Right lobe of liver (tissue), 6 donors: ENCODE measurements around the gene CDH7. TPM values are rescaled to one million over a fixed set of nuclear protein-coding genes. Genes with fewer than 3 reads are reported as not detected.

Experiments used
- ATAC-seq, 4 donors: fragments of 200-7000 bp; cut with Tn5 transposase; one replicate each; pipeline ENCODE4 v1.9.1; 2020; ENCODE audit warnings: mild to moderate bottlenecking in 4 of 4, moderate library complexity in 4 of 4
- DNase-seq, 3 donors: peaks; one replicate each; pipeline ENCODE4 v3.0.0-alpha.2; 2020
- H3K27ac ChIP-seq, 3 donors: fragments of 200-600 bp; one replicate each; pipeline ENCODE4 v1.8.0; 2022
- H3K27me3 ChIP-seq, 2 donors: fragments of 200-600 bp; one replicate each; pipeline ENCODE4 v1.8.0; 2022
- H3K36me3 ChIP-seq, 4 donors: fragments of 200-600 bp; sonication (generic) in 1 of 4; one replicate each; pipeline versions ENCODE4 v1.5.1 to v1.8.0; 2017 to 2022; ENCODE audit warnings: control low read depth in 1 of 4
- H3K4me1 ChIP-seq, 4 donors: fragments of 200-600 bp; sonication (generic) in 1 of 4; one replicate each; pipeline versions ENCODE4 v1.5.1 to v1.8.0; 2017 to 2022; ENCODE audit warnings: control low read depth in 1 of 4
- H3K4me3 ChIP-seq, 3 donors: fragments of 200-600 bp; one replicate each; pipeline ENCODE4 v1.8.0; 2022
- H3K9me3 ChIP-seq, 4 donors: fragments of 200-600 bp; sonication (generic) in 1 of 4; one replicate each; pipeline versions ENCODE4 v1.5.1 to v1.8.0; 2017 to 2022; ENCODE audit warnings: control low read depth in 1 of 4
- POLR2A ChIP-seq: fragments of 450-650 bp; IDR thresholded peaks from one replicate; pipeline ENCODE4 v1.6.1; 2017; ENCODE audit warnings: antibody characterized with exemption, mild to moderate bottlenecking
- WGBS: methylation state at CpG from one replicate; pipeline ENCODE4 v1.1.6; 2018; ENCODE audit warnings: low coverage, low lambda C conversion rate; ENCODE audit not compliant: insufficient coverage; ENCODE audit errors: missing lambda C conversion rate; 5-methylcytosine and 5-hydroxymethylcytosine counted together
- intact Hi-C, 2 donors: fragments of 100-400 bp; cut with DNase I; formaldehyde crosslinking; loops; one replicate each; pipeline versions ENCODE4 v1.11.2 to v1.14.1; 2022
- total RNA-seq, 6 experiments: library from RNA; depleted of rRNA in 2 of 6; stranded (reverse); fragments of >200 nt in 2 of 6; fragmentation: NEBNext Ultra II Directional in 3 of 6; extraction: Animal tissue kit (Norgen Biotek cat#: 25700) in 3 of 6; gene quantifications; one replicate each; pipeline versions ENCODE4 v1.1.0 to v1.2.4, GENCODE V29; 2016 to 2023
- TF ChIP-seq, protein P1 (sequence below), 4 donors: fragments of 200-600 bp in 3 of 4; fragments of 450-650 bp in 1 of 4; IDR thresholded peaks; one replicate each; pipeline versions ENCODE4 v1.5.1 to v1.8.0; 2016 to 2022; ENCODE audit warnings: antibody characterized with exemption in 4 of 4, mild to moderate bottlenecking in 2 of 4
- donor health status: DM: no; HTN: yes; CAD: no.
- donor health status: DM: no; HTN: no; CAD: no.
- donor health status: DM: no; HTN: no; CAD: no.
- donor health status: DM: no; HTN: yes; CAD: no.
- donor health status: DM: no; HTN: yes; CAD: no.

The CDH7 gene
- total RNA-seq, 6 experiments from 2014 or later: not detected

DNA sequence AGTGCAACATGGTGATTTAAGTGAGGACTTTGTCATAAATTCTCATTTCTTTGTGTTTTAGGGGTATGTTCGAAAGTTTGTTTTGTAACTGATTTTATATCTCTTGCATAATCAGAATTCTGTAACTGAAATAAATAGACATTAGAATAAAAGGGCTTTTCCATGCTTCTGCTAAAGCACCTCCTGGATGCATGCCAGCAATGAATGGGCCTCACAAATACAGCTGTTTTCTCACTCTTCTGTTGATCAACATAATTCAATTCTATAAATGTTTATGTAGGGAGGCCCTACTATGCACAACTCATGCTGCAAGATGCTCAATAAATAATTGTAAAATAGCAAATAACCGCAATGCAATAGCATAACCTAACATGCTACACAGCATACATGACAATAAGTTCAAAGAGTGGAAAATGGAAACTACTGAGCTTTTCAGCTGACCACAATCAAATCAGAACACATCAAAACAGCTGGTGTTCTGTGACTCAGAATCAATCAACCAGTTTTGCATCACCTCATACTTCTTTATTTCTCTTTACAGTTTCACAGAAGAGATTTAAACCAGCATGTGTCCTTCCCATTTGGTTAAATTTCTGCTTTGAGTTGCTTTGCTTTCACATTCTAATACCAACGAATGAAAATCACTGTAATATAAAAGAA lies 11.0 kb downstream of the CDH7 start:
- intact Hi-C loops: no loop called here
- Histone ChIP-seq H3K27ac (no peak overlapping the region), H3K4me3 (no peak overlapping the region), H3K36me3 (no peaks in the 10 kb centered on the region), H3K9me3 (no peaks in the 10 kb centered on the region), H3K4me1 (no peaks in the 10 kb centered on the region), H3K27me3 (no peaks in the 10 kb centered on the region)
- WGBS: 51% methylated on average over 3 of the region's 3 CpGs
- no peak for DNase-seq
- TF ChIP-seq POLR2A: no peak
- TF ChIP-seq, protein P1, sequence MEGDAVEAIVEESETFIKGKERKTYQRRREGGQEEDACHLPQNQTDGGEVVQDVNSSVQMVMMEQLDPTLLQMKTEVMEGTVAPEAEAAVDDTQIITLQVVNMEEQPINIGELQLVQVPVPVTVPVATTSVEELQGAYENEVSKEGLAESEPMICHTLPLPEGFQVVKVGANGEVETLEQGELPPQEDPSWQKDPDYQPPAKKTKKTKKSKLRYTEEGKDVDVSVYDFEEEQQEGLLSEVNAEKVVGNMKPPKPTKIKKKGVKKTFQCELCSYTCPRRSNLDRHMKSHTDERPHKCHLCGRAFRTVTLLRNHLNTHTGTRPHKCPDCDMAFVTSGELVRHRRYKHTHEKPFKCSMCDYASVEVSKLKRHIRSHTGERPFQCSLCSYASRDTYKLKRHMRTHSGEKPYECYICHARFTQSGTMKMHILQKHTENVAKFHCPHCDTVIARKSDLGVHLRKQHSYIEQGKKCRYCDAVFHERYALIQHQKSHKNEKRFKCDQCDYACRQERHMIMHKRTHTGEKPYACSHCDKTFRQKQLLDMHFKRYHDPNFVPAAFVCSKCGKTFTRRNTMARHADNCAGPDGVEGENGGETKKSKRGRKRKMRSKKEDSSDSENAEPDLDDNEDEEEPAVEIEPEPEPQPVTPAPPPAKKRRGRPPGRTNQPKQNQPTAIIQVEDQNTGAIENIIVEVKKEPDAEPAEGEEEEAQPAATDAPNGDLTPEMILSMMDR (IDR thresholded peaks at IDR 0.05): no peak
- no peak for ATAC-seq

DNA sequence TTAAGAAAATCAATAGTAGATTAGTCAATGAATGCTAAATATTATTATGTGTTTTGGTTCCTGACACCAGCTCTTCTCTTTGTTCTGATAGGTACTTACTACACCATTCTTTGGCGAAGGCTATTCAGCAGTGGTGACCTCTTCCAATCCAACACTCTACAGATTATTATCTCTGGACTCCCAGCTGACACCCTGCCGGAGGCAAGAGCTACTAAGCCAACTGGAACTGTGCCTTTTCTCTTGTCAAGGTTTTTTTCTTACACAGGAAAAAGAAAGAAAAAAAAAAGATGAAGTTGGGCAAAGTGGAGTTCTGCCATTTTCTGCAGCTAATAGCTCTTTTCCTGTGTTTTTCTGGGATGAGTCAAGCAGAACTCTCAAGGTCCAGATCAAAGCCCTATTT lies 11.7 kb downstream of the CDH7 start:
- 42% methylated on average over 2 of the region's 2 CpGs for WGBS
- DNase-seq (no peak), ATAC-seq (no peak)
- no peaks in the 10 kb centered on the region for H3K36me3 ChIP-seq
- H3K4me3 ChIP-seq: no peak overlapping the region
- TF ChIP-seq, protein P1 (IDR thresholded peaks at IDR 0.05): no peak
- no peak for TF ChIP-seq POLR2A
- intact Hi-C loops: no loop called here
- H3K4me1 ChIP-seq: no peaks in the 10 kb centered on the region
- no peaks in the 10 kb centered on the region for H3K27me3 ChIP-seq
- H3K27ac ChIP-seq: no peak overlapping the region
- no peaks in the 10 kb centered on the region for H3K9me3 ChIP-seq

DNA sequence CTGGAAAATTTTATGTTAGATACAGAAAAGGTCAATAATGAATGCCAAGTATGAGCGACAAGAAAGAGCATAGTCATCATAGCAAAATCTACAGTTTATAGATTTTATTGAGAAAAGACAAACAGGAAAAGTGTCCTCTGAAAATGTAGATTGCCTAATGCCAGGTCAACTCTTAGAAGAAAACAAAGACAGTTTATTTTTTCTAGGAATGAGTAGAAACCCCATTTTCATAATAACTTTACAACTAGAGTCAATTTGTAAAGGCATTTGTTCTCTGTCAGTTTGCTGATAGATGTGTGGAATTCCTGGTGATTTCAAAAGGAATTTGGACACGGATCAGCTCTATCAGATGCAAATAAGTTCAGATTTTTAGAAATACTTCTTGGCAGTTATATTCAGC lies 16.6 kb downstream of the CDH7 start:
- TF ChIP-seq POLR2A: no peak
- TF ChIP-seq, protein P1 (IDR thresholded peaks at IDR 0.05): no peak
- H3K36me3 ChIP-seq: no peaks in the 10 kb centered on the region
- DNase-seq (no peak), ATAC-seq (no peak)
- no peaks in the 10 kb centered on the region for H3K4me1 ChIP-seq
- 50% methylated on average over 2 of the region's 2 CpGs for WGBS
- H3K9me3 ChIP-seq: no peaks in the 10 kb centered on the region
- H3K27ac ChIP-seq: no peak overlapping the region
- intact Hi-C loops: no loop called here
- no peak overlapping the region for H3K4me3 ChIP-seq
- no peaks in the 10 kb centered on the region for H3K27me3 ChIP-seq

DNA sequence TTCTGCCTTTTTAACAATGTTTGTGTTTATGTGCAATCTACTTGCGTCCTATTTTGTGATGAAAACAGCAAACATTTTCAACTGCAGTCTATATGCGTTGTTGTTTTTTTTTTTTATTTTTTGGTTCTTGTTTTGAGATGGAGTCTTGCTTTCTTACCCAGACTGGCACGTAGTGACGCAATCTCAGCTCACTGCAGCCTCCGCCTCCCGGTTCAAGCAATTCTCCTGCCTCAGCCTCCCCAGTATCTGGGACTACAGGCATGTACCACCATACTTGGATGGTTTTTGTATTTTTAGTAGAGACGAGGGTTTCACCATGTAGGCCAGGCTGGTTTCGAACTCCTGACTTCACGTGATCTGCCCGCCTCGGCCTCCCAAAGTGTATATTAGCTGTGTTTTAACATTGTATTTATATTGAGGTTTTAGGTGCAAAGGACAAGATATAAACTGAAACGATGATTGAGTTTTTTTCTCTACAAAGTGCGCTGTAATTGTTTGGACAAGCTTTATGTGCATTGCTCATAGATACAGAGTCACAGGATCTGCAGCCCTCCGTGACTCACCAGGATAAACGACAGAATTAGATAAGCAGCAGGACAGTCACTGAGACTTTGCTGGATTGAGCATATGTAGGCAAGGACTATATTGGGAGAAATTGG lies 17.4 kb downstream of the CDH7 start:
- Histone ChIP-seq H3K36me3 (no peaks in the 10 kb centered on the region), H3K4me3 (no peak overlapping the region), H3K27ac (no peak overlapping the region), H3K9me3 (no peaks in the 10 kb centered on the region), H3K27me3 (no peaks in the 10 kb centered on the region), H3K4me1 (no peaks in the 10 kb centered on the region)
- ATAC-seq (no peak), DNase-seq (no peak)
- TF ChIP-seq, protein P1 (IDR thresholded peaks at IDR 0.05): no peak
- no peak for TF ChIP-seq POLR2A
- 52% methylated on average over 15 of the region's 15 CpGs for WGBS
- intact Hi-C loops: no loop called here
